NK-92 (cell line): ENCODE data around the gene TSHZ2.
"Not testable (repeated sequence)": the region's sequence is repeated elsewhere in the genome, so short reads cannot be mapped to it uniquely, and the experiment has no call there.

Experiments used
- DNase-seq: peaks from one replicate; lab custom pipeline; 2025; ENCODE audit not compliant: unreplicated experiment; lab: John Stamatoyannopoulos, UW

Gene TSHZ2

DNA sequence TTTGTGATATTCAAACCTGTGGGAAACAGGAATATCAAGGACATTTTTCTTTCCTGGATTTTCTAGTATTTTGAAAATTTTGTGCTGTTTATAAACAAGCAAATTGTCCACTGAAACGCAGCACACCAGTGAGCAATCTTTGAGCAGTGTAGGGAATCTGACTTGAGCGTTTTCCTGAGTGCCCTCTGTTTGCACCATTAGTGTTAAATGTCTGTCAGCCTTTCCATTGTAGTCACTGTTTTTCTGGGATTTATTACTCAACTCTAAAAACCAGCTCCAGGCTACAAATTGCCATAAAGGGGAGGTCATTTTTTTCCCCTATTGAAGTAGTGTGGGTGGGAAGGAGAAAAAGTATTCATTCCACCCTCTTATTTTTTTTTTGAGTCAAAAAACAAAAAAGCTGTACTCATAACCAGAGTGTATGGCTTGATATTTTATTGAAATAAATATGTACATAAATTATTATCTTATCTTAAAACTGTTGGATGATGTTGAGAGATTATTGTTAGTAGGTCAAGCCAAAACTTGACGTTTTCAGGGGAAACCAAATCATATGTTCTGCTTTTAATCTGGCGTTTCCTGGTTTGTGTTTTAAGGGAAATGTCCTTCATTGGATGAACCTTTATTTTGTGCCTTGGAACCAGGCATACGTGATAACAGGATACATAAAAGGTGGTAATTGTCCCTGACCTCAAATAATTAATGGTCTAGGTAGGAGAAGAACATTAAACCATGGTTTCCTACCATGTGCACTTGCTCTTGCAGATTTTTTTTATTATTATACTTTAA is 51.8 kb downstream of the TSHZ2 start:
- DNase-seq, result no peak

GRCh38 chr20:53024653-53025052 is 52.5 kb downstream of the TSHZ2 start:
- DNase-seq, result not testable (repeated sequence)

DNA sequence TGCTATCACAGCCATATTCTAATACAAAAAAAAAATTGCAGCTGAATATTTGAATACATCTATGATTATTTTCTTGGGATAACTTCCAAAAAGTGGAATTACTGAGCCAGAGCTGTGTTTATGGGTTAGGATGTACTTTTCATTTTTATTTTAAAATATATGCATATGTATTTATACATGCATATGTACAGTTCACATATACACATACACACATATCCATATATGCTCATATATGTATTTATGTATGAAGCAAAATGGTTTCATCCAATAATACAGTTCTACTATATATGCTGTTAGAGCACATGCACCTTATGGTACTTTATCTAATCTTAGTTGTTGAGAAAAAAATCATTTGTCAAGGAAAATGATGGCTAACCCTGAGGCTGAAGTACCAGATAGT is 54.9 kb downstream of the TSHZ2 start:
- DNase-seq, result no peak

DNA sequence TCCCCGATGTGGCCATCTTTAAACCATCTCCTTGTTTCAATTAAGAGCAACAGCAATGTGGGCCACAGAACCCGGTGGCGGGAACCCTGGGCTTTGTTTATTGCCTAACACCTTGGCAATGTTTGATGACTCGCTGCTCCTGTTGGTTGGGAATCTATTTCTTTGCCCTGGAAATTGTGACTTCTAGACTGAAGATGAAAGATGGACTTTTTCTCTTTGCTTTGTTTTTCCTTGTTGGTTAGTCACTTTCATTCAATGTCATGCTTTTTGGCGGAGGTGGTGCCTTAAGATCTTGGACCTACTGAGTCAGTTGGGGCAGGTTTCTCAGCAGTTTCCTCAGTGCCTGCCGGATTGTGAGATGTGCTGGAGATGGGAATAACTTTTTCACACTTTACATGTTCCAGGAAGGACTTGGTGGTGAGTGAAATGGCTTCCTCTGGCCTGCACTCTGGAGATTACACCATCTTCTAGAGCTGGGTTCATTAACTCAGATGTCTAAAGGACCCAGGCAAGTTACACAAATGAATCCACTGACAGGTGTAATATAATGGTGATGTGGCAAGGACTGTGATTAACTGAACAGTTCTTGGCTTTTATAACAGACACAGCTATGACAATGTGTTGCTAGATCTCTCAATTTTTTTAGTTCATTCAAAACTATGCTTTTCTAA is 56.3 kb downstream of the TSHZ2 start:
- DNase-seq, result no peak

- no peak for DNase-seq
Observed at GRCh38 chr20:53030061-53030460, 57.9 kb downstream of the TSHZ2 start.

DNA sequence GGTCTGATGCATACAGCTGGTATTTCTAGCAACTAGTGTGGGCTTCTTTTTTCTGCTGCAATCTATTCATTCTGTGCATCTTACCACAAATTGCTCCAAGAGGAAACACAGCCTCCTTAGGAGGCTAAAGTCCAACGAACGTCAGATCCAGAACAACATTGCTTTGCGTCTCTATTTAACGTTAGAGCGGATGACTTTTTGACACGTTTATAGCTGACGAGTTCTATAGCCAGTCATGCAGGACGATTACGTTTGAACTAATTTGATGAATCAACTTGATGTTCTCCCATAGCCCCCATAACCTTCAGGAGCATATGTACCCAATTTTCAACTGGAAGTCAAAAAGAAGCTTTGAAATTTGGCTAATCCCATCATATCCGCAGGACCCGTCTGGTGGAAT is 59.9 kb downstream of the TSHZ2 start:
- no peak for DNase-seq

DNA sequence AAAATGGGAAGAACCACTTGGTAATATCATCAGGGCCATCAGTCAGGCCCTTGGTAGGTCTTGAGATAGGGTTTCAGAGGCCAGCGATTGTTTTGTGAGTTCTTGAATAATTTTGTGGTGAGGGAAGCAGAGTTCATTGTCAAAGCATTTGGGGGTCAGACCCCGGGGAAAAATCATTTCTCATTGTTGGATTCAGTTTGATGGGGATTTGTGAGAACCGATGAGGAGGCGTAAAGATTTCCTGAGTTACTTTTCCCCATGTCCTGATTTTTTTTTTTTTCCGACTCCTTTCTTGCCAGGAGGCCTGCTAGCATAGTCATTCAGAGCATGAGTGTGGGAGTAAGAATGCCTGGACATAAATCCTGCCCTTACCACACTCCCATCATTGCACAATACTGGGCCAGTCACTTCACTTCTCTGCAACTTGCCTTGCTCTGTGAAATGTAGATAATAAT is 60.3 kb downstream of the TSHZ2 start:
- DNase-seq, result no peak

GRCh38 chr20:53033176-53033575 is 61.0 kb downstream of the TSHZ2 start:
- DNase-seq, result no peak

- no peak for DNase-seq
Observed at GRCh38 chr20:53034899-53035298, 62.7 kb downstream of the TSHZ2 start.

- no peak for DNase-seq
Observed at GRCh38 chr20:53036992-53037391, 64.8 kb downstream of the TSHZ2 start.

- no peak for DNase-seq
Observed at GRCh38 chr20:53037621-53038020, 65.5 kb downstream of the TSHZ2 start.

DNA sequence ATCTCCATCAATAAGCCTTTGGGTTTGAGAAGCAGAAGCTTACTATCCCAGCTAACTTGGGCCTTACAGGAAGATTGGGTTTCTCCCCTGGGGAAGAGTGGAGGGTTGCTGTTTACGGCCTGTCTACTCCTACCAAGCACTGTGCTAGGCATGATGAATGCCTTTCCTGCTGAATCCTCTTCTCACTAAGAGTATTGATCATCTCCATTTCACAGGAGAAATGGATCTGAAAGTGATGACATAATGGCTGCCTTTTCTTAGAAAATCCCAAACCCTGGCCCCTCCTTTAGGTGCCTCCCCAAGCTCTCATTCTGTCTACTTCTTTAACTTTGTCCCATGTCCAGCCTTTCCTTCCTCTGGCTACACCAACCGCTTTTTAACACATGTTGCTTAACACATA is 66.1 kb downstream of the TSHZ2 start:
- no peak for DNase-seq

DNA sequence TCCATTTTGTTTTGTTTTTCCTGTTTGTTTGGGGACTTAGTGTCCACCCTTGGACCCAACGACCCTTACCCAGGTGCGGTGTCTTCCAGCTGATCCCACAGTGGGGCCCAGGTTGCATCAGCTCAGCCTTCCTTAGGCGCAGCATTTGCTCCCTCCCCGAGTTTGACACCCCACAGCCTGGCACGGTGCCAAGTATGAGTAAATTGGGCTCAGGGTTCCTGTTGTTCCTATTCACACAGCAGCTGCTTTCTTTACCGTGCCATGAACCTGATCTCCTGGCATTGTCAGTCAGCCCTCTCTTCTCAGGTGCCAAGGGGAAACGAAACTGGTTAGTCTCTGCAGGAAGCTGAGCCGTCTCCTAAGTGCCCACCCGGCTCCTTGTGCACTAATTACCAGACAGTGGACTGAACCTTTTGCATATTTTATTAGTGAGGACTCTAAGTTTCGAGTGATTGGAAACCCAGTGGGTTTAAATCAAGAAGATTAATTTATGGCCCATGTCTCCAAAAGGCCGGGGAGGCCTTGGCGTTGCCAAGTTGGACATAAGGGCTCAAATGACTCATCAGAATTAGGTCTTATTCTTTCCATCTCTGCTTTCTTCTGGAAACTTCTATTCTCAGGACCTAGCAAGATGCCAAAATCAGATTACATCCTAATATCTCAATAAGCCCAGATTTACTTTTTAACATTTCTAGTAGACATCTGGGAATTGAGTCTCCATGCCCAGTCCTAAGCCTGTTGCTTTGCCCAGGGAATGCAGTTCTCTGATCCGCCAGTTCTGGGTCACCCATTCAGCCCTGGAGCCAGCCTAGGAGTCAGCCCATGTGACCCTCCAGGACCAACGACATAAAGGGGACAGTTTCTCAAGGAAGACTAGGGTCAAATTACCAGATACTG is 68.8 kb downstream of the TSHZ2 start:
- no peak for DNase-seq

DNA sequence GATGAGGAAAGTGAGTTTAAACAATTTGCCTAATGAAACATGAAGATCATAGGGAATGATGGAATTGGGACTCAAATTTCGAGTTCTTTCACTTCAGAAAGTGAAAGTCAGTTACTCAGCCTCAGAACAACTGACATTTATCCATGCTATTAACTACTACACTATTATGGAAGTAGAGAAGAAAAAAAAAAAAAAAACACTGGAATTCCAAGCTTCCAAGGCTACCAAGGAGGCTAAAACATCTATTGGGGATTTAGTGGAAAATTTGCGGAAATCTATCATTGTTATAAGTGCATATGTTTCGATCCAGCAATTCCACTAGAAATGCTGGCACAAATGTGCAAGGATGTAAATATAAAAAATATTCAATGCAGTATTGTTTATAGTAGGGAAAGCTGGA is 70.4 kb downstream of the TSHZ2 start:
- DNase-seq, result no peak

GRCh38 chr20:53044296-53044695 is 72.1 kb downstream of the TSHZ2 start:
- no peak for DNase-seq

GRCh38 chr20:53045941-53046340 is 73.8 kb downstream of the TSHZ2 start:
- DNase-seq, result no peak

DNA sequence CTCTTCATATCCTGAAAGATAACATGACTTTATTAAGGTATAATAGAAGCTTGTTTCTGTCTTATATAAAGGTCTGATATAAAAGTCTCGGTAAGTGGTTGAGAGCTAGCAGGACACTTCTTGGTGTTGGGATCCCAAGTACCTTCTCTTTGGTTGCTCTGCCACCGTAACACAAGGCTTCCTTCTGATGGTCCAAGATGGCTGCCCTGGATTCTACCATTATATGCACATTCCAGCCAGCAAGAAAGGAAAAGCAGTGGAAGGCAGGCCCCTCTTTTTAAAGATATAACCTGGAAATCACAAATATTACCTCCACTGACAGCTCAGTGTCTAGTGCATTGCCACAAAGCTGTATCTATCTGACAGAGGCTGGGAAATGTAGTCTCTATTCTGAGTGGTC is 75.0 kb downstream of the TSHZ2 start:
- no peak for DNase-seq

- no peak for DNase-seq
Observed at GRCh38 chr20:53048387-53048786, 76.2 kb downstream of the TSHZ2 start.

- no peak for DNase-seq
Observed at GRCh38 chr20:53050338-53050737, 78.2 kb downstream of the TSHZ2 start.

- no peak for DNase-seq
Observed at GRCh38 chr20:53052380-53052779, 80.2 kb downstream of the TSHZ2 start.

DNA sequence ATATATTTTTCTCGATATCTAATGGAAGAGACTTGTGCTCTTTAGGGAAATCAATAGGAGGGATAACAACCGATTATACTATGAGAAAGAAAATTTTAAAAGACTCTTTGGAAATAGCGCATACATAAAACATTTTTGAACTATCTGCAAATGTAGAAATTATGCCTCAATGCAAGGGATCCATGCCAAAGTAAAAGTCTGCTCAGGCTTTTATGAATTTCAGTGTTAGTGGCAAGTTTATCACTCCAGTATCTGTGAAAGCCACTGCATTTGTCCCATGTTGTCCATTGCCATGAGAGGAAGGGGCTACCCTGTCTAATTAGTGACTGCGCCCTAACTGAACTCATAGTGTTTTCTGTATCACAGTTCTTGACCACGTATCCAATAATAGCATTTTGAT is 81.4 kb downstream of the TSHZ2 start:
- DNase-seq, result no peak
